ENCODE data around the gene MRPL41.

DNA sequence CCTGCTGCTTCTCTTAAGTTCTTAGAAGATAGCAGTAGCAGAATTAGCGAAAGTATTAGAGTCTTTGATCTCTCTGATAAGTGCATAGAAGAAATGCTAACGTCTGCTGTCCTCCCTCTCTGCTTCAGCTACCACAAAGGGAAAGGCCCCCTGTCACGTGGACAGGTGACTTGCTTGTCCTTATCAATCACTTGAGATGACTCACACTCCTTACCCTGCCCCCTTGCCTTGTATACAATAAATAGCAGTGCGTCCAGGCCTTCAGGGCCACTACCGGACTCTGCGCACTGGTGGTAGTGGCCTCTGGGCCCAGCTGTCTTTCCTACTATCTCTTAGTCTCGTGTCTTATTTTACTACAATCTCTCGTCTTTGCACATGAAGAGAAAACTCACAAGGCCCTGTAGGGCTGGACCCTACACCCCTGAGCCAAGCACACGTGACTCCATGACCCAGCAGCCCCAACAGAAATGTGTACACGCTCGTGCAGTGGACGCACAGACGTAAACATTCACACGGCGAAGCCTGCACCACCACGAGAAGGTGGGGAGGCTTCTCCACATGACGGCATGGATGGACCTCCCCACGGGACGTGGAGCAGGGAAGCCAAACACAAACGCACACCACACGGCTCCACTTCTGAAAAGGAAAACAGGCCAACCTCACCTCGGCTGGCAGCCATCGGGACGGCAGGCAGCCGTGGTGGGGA lies 39.8 kb upstream of the MRPL41 start:
- TF ChIP-seq, protein P1, sequence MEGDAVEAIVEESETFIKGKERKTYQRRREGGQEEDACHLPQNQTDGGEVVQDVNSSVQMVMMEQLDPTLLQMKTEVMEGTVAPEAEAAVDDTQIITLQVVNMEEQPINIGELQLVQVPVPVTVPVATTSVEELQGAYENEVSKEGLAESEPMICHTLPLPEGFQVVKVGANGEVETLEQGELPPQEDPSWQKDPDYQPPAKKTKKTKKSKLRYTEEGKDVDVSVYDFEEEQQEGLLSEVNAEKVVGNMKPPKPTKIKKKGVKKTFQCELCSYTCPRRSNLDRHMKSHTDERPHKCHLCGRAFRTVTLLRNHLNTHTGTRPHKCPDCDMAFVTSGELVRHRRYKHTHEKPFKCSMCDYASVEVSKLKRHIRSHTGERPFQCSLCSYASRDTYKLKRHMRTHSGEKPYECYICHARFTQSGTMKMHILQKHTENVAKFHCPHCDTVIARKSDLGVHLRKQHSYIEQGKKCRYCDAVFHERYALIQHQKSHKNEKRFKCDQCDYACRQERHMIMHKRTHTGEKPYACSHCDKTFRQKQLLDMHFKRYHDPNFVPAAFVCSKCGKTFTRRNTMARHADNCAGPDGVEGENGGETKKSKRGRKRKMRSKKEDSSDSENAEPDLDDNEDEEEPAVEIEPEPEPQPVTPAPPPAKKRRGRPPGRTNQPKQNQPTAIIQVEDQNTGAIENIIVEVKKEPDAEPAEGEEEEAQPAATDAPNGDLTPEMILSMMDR (IDR thresholded peaks at IDR 0.05; ENCODE audit: low read depth, low read length): no peak
- no peak for TF ChIP-seq EZH2phosphoT487 (IDR thresholded peaks at IDR 0.05; ENCODE audit: low read depth)
